K562 (cell line): ENCODE measurements around the gene LAT. TPM values are rescaled to one million over a fixed set of nuclear protein-coding genes. Genes with fewer than 3 reads are reported as not detected.

Source experiments
- ATAC-seq: fragments of 200-7000 bp; cut with Tn5 transposase; 3 replicates; pipeline ENCODE4 v1.9.1; 2020; ENCODE audit warnings: moderate library complexity
- BruUV-seq: library from RNA; stranded (reverse); fragments of 400-500 nt; replicated peaks from 2 replicates; lab custom pipeline; 2021; lab: Mats Ljungman, UMichigan
- CTCF ChIA-PET: fragments of 300-600 bp; formaldehyde crosslinking; extraction: SDS; loops from one replicate; lab custom pipeline; 2021; ENCODE audit warnings: low intra/inter-chr PET ratio; lab: Yijun Ruan, JAX
- POLR2A ChIA-PET: fragments of 300-600, 350-650 bp; sonication (Branson Sonifier 250); formaldehyde crosslinking; extraction: SDS; loops from one replicate; lab custom pipeline; 2021; ENCODE audit warnings: antibody characterized with exemption, inconsistent platforms; lab: Yijun Ruan, JAX
- DNase-seq, 4 experiments: peaks; one replicate each; pipeline versions ENCODE4 v3.0.0 to v3.0.0-alpha.2; 2011 to 2018; ENCODE audit warnings: low spot score in 3 of 4, mixed read lengths in 3 of 4; ENCODE audit errors: extremely low read depth in 1 of 4
- FAIRE-seq: peaks from 2 replicates; lab custom pipeline; 2011; peaks lifted over from hg19 to GRCh38; lab: Jason Lieb, UNC
- H2AFZ ChIP-seq: 2 replicates; pipeline ENCODE4 v1.6.0; 2011; ENCODE audit warnings: low read depth, low read length, control low read depth, inconsistent platforms
- H3K27ac ChIP-seq: fragments of 200-600 bp; 3 replicates; pipeline ENCODE4 v1.8.0; 2011; ENCODE audit warnings: low read depth, mild to moderate bottlenecking, control low read depth, inconsistent platforms, low read length, moderate library complexity, mixed read lengths; ENCODE audit errors: extremely low read depth
- H3K27me3 ChIP-seq, 2 experiments: fragments of 300-600 bp in 1 of 2; 2 replicates in 1 of 2; 3 replicates in 1 of 2; pipeline versions ENCODE4 v1.6.0 to v1.8.0; 2011; ENCODE audit warnings: inconsistent platforms in 2 of 2, low read length in 2 of 2, mild to moderate bottlenecking in 1 of 2, mixed read lengths in 1 of 2, moderate library complexity in 1 of 2; ENCODE audit not compliant: control insufficient read depth in 2 of 2, insufficient read depth in 2 of 2
- H3K36me3 ChIP-seq: fragments of 300-600 bp; 3 replicates; pipeline ENCODE4 v1.8.0; 2011; ENCODE audit warnings: mild to moderate bottlenecking, low read length, inconsistent platforms; ENCODE audit not compliant: control insufficient read depth, insufficient read depth
- H3K4me1 ChIP-seq, 2 experiments: fragments of 200-600 bp in 1 of 2; replicated peaks in 1 of 2; 2 replicates in 1 of 2; 3 replicates in 1 of 2; pipeline versions ENCODE4 v1.5.1 to v1.8.0; 2011; ENCODE audit warnings: inconsistent platforms in 2 of 2, low read length in 2 of 2, mild to moderate bottlenecking in 1 of 2, mixed read lengths in 1 of 2, moderate library complexity in 1 of 2; ENCODE audit not compliant: control insufficient read depth in 2 of 2, insufficient read depth in 2 of 2
- H3K4me2 ChIP-seq: 2 replicates; pipeline ENCODE4 v1.6.1; 2011; ENCODE audit warnings: low read length, control low read depth, inconsistent platforms, mixed read lengths; ENCODE audit not compliant: insufficient read depth
- H3K4me3 ChIP-seq: fragments of 200-600 bp; sonication (generic), shearing (Covaris generic); 2 replicates; pipeline ENCODE4 v1.5.1; 2016; ENCODE audit warnings: control low read depth, inconsistent platforms
- H3K79me2 ChIP-seq: fragments of 200-600 bp; 3 replicates; pipeline ENCODE4 v1.8.0; 2011; ENCODE audit warnings: low read length, inconsistent platforms; ENCODE audit not compliant: control insufficient read depth, insufficient read depth
- H3K9ac ChIP-seq, 2 experiments: 2 replicates each; pipeline versions ENCODE4 v1.6.0 to v1.6.1; 2011; ENCODE audit warnings: low read depth in 2 of 2, low read length in 2 of 2, control low read depth in 1 of 2, inconsistent platforms in 1 of 2, mild to moderate bottlenecking in 1 of 2, mixed read lengths in 1 of 2; ENCODE audit not compliant: insufficient read depth in 1 of 2
- H3K9me1 ChIP-seq: one replicate; pipeline ENCODE4 v1.6.0; 2011; ENCODE audit warnings: inconsistent platforms, mild to moderate bottlenecking, low read length, moderate library complexity; ENCODE audit not compliant: control insufficient read depth, insufficient read depth
- H3K9me3 ChIP-seq: replicated peaks from 2 replicates; pipeline ENCODE4 v1.5.1; 2011; ENCODE audit warnings: low read depth, low read length, inconsistent platforms; ENCODE audit not compliant: control insufficient read depth, insufficient read depth
- H4K20me1 ChIP-seq: replicated peaks from 2 replicates; pipeline ENCODE4 v1.6.1; 2011; ENCODE audit warnings: low read length, inconsistent platforms, mixed read lengths; ENCODE audit not compliant: control insufficient read depth, insufficient read depth
- ARID1B ChIP-seq: fragments of 450-650 bp; IDR thresholded peaks from 2 replicates; pipeline ENCODE4 v1.6.1; 2016; ENCODE audit warnings: antibody characterized with exemption, mild to moderate bottlenecking, inconsistent platforms
- ARID2 ChIP-seq: fragments of 450-650 bp; IDR thresholded peaks from 2 replicates; pipeline ENCODE4 v1.6.1; 2017; ENCODE audit warnings: antibody characterized with exemption, mild to moderate bottlenecking
- BRD4 ChIP-seq: fragments of 200-600 bp; sonication (generic); IDR thresholded peaks from 2 replicates; pipeline ENCODE4 v1.6.1; 2017; ENCODE audit warnings: inconsistent platforms
- CBFA2T3 ChIP-seq: fragments of 450-650 bp; IDR thresholded peaks from 2 replicates; pipeline ENCODE4 v1.6.1; 2017
- CEBPG ChIP-seq, 3 experiments: fragments of 200-800 bp in 1 of 3; sonication (Bioruptor generic) in 1 of 3; sonication (generic) in 1 of 3; formaldehyde crosslinking in 1 of 3; IDR thresholded peaks in 2 of 3; conservative IDR thresholded peaks in 1 of 3; 2 replicates each; pipeline versions ENCODE4 v1.6.1 to v1.8.0; 2016 to 2022; ENCODE audit warnings: missing compliant biosample characterization in 2 of 3, missing genetic modification characterization in 2 of 3, mild to moderate bottlenecking in 1 of 3, missing genetic modification reagents in 1 of 3
- CREM ChIP-seq: IDR thresholded peaks from 2 replicates; pipeline ENCODE4 v1.6.1; 2014; ENCODE audit warnings: antibody characterized with exemption, low read depth
- DPF2 ChIP-seq: fragments of 450-650 bp; IDR thresholded peaks from 2 replicates; pipeline ENCODE4 v1.6.1; 2016
- E2F3 ChIP-seq: fragments of 250-450 bp; sonication (Bioruptor Pico); IDR thresholded peaks from 2 replicates; pipeline ENCODE4 v1.4.0; 2020; ENCODE audit warnings: mild to moderate bottlenecking
- ETV1 ChIP-seq: fragments of 450-650 bp; conservative IDR thresholded peaks from 2 replicates; pipeline ENCODE4 v1.6.1; 2016; ENCODE audit warnings: missing genetic modification characterization, control low read depth, low read depth, missing compliant biosample characterization
- FOXO4 ChIP-seq: fragments of 450-650 bp; formaldehyde crosslinking; IDR thresholded peaks from 2 replicates; pipeline ENCODE4 v1.4.0; 2020; ENCODE audit warnings: mild to moderate bottlenecking, moderate library complexity
- GATA2 ChIP-seq: sonication (generic); formaldehyde crosslinking; IDR thresholded peaks from 2 replicates; pipeline ENCODE4 v1.4.0; 2020; ENCODE audit warnings: mild to moderate bottlenecking, missing genetic modification reagents
- MBD2 ChIP-seq: sonication (generic); IDR thresholded peaks from 2 replicates; pipeline ENCODE4 v1.6.1; 2016; ENCODE audit warnings: low read depth, borderline replicate concordance
- PKNOX1 ChIP-seq: fragments of 450-650 bp; IDR thresholded peaks from 2 replicates; pipeline ENCODE4 v1.6.1; 2016
- SIN3B ChIP-seq: fragments of 450-650 bp; IDR thresholded peaks from 2 replicates; pipeline ENCODE4 v1.6.1; 2017; ENCODE audit warnings: low read depth, mild to moderate bottlenecking, moderate library complexity
- TCF3 ChIP-seq: sonication (generic); formaldehyde crosslinking; IDR thresholded peaks from 2 replicates; pipeline ENCODE4 v1.4.0; 2020; ENCODE audit warnings: mild to moderate bottlenecking, missing genetic modification reagents
- YY1 ChIP-seq, 3 experiments: IDR thresholded peaks; 2 replicates each; pipeline ENCODE4 v1.6.1; 2011; ENCODE audit warnings: low read length in 2 of 3, mild to moderate bottlenecking in 2 of 3, moderate library complexity in 2 of 3, borderline replicate concordance in 1 of 3, control low read depth in 1 of 3, low read depth in 1 of 3; ENCODE audit not compliant: insufficient read depth in 3 of 3, insufficient replicate concordance in 2 of 3, control insufficient read depth in 1 of 3, insufficient read length in 1 of 3; ENCODE audit errors: extremely low read depth in 1 of 3
- WGBS: fragments of 100-300 bp; shearing (Covaris generic); methylation state at CpG from one replicate; pipeline ENCODE4 v1.1.6; 2016; ENCODE audit warnings: low coverage, mixed read lengths; ENCODE audit not compliant: insufficient coverage; ENCODE audit errors: missing lambda C conversion rate; 5-methylcytosine and 5-hydroxymethylcytosine counted together
- in situ Hi-C: fragments of 300-500 bp; cut with MboI; formaldehyde crosslinking; loops from 4 replicates; pipeline ENCODE4 v1.15.0; 2018; ENCODE audit warnings: inconsistent platforms, mixed read lengths
- intact Hi-C: fragments of 100-400 bp; cut with micrococcal nuclease; formaldehyde crosslinking; loops from 2 replicates; pipeline ENCODE4 v1.14.2; 2022
- polyA plus RNA-seq, 8 experiments: library from polyadenylated mRNA; depleted of rRNA in 4 of 8; stranded (reverse) in 5 of 8; unstranded in 3 of 8; fragments of >200 nt; fragmentation: Nextera tagmentation in 2 of 8; fragmentation: Illumina TruSeq in 1 of 8; extraction: Ambion mirVana in 2 of 8; extraction: Trizol in 1 of 8; gene quantifications; 2 replicates each; pipeline versions ENCODE4 v1.2.1 to v1.2.3, GENCODE V29; 2011 to 2014; ENCODE audit warnings: inconsistent platforms in 1 of 8, missing spikeins in 1 of 8
- total RNA-seq, 7 experiments: library from RNA; depleted of rRNA in 6 of 7; stranded (reverse); fragments of >200 nt in 6 of 7; fragmentation: Illumina TruSeq in 2 of 7; extraction: Trizol in 2 of 7; gene quantifications; 2 replicates each; pipeline versions ENCODE4 v1.2.1 to v1.2.3, GENCODE V29; 2011 to 2021; ENCODE audit warnings: low replicate concordance in 1 of 7

The LAT gene
- total and polyA plus RNA-seq, 9 of the 15 experiments (the other 6 are each of a cell fraction or from before 2014, with no cell fraction given): 0.40 to 4.2 (median 1.3) TPM

GRCh38 chr16:29004496-29005139, 19.8 kb downstream of the LAT start (continued):
- TF ChIP-seq PKNOX1: peak; percentile 11; the same call in 1 of the 2 replicates
- TF ChIP-seq YY1 (IDR thresholded peaks at IDR 0.05; ENCODE audit: borderline replicate concordance in 1 of 3, control insufficient read depth in 1 of 3, extremely low read depth in 1 of 3, insufficient read depth in 3 of 3, insufficient read length in 1 of 3, insufficient replicate concordance in 2 of 3, low read depth in 1 of 3, low read length in 2 of 3): peak in 1 of 3 experiments; percentile 6
- TF ChIP-seq TCF3 (CRISPR knock-in tag): peak; percentile 52; the same call in 1 of the 2 replicates
- TF ChIP-seq CBFA2T3: peak; percentile 20; the same call in 1 of the 2 replicates
- 0 out of 2 replicates have a peak, but pooled peaks have one; percentile 20 for TF ChIP-seq GATA2 (CRISPR knock-in tag)

- Histone ChIP-seq H3K9ac (peak overlapping the region; percentile 7 to 77; a peak in 1 of 4 replicates), H3K4me1 (peaks cover 51 to 60% of the 10 kb centered on the region in 2 experiments), H3K4me2 (peak overlapping the region; percentile 26), H3K27ac (peak overlapping the region; percentile 100), H3K36me3 (no peaks in the 10 kb centered on the region), H3K9me3 (no peaks in the 10 kb centered on the region), H3K9me1 (no peaks in the 10 kb centered on the region), H3K27me3 (no peaks in the 10 kb centered on the region), H4K20me1 (no peaks in the 10 kb centered on the region), H2AFZ (peak overlapping the region; percentile 37), H3K79me2 (no peaks in the 10 kb centered on the region), H3K4me3 (no peak overlapping the region)
- peak; percentile 73 for FAIRE-seq
- ChIA-PET CTCF (no interaction called here), POLR2A (interaction anchor here (0.6 kb wide), 1 partner anchor 797 kb away, joined by 3 read pairs; no protein-coding TSS in a partner anchor)
- in situ Hi-C loops: no loop called here
- no TSS peak for BruUV-seq
- peak; percentile 36 for ATAC-seq
- intact Hi-C loops: no loop called here
- peak; percentile 42 to 83 (median 52) for DNase-seq
- 12% methylated on average over 10 of the region's 10 CpGs for WGBS
- TF ChIP-seq CEBPG (CRISPR knock-in tag; IDR thresholded peaks at IDR 0.05) (no peak), CEBPG (tag; conservative IDR thresholded peaks at IDR 0.05 in 1 of 2, IDR thresholded peaks at IDR 0.05 in 1 of 2) (no peak), E2F3 (CRISPR knock-in tag) (no peak), ARID1B (peak; percentile 33; the same call in 1 of the 2 replicates), FOXO4 (CRISPR knock-in tag) (no peak), DPF2 (peak; percentile 22; the same call in 1 of the 2 replicates), ETV1 (tag) (no peak), BRD4 (no peak), SIN3B (no peak), ARID2 (no peak), MBD2 (0 out of 2 replicates have a peak, but pooled peaks have one; percentile 11), CREM (peak; percentile 27; the same call in 1 of the 2 replicates)
These were observed 23.1 kb downstream of the LAT start for GRCh38 chr16:29007730-29008593.
